Activated naive CD8-positive, alpha-beta T cell (primary cell): ENCODE results near the gene SYNM.
"Not testable (repeated sequence)": the region's sequence is repeated elsewhere in the genome, so short reads cannot be mapped to it uniquely, and the experiment has no call there.

Source experiments
- H3K27ac Mint-ChIP-seq: one replicate; pipeline ENCODE4 v1.8.0; 2021; ENCODE audit warnings: mixed read lengths
- H3K27me3 Mint-ChIP-seq: one replicate; pipeline ENCODE4 v1.8.0; 2021; ENCODE audit warnings: mixed read lengths
- H3K36me3 Mint-ChIP-seq: one replicate; pipeline ENCODE4 v1.8.0; 2021; ENCODE audit warnings: mixed read lengths
- H3K4me1 Mint-ChIP-seq: one replicate; pipeline ENCODE4 v1.8.0; 2021; ENCODE audit warnings: low read depth, mixed read lengths
- H3K4me3 Mint-ChIP-seq: one replicate; pipeline ENCODE4 v1.8.0; 2021; ENCODE audit warnings: mild to moderate bottlenecking, mixed read lengths
- H3K9me3 Mint-ChIP-seq: one replicate; pipeline ENCODE4 v1.8.0; 2021; ENCODE audit warnings: low read depth, mixed read lengths

Gene SYNM

GRCh38 chr15:99110093-99110492, 5.2 kb downstream of the SYNM start:
- H3K9me3 Mint-ChIP-seq, result no peaks in the 10 kb centered on the region
- H3K4me3 Mint-ChIP-seq, result no peak overlapping the region
- H3K4me1 Mint-ChIP-seq, result peaks cover 13% of the 10 kb centered on the region

GRCh38 chr15:99110581-99111320, 5.9 kb downstream of the SYNM start:
- Mint-ChIP-seq H3K27ac (no peak overlapping the region), H3K4me3 (no peak overlapping the region), H3K9me3 (no peaks in the 10 kb centered on the region), H3K27me3 (peaks cover 12% of the 10 kb centered on the region), H3K36me3 (no peaks in the 10 kb centered on the region), H3K4me1 (peaks cover 13% of the 10 kb centered on the region)

More at GRCh38 chr15:99110093-99110492, 5.2 kb downstream of the SYNM start:
- no peak overlapping the region for H3K27ac Mint-ChIP-seq
- H3K27me3 Mint-ChIP-seq, result peaks cover 12% of the 10 kb centered on the region
- H3K36me3 Mint-ChIP-seq, result no peaks in the 10 kb centered on the region

- H3K36me3 Mint-ChIP-seq, H3K9me3 Mint-ChIP-seq, H3K4me3 Mint-ChIP-seq, H3K27ac Mint-ChIP-seq, H3K4me1 Mint-ChIP-seq, H3K27me3 Mint-ChIP-seq: not testable (repeated sequence)
Measured at GRCh38 chr15:99111641-99112040, 6.8 kb downstream of the SYNM start.

- H3K4me3 Mint-ChIP-seq, result no peak overlapping the region
- H3K36me3 Mint-ChIP-seq, result peaks cover 2% of the 10 kb centered on the region
- H3K9me3 Mint-ChIP-seq, result no peaks in the 10 kb centered on the region
- no peaks in the 10 kb centered on the region for H3K27me3 Mint-ChIP-seq
- H3K4me1 Mint-ChIP-seq, result peaks cover 5% of the 10 kb centered on the region
- H3K27ac Mint-ChIP-seq, result no peak overlapping the region
Measured at GRCh38 chr15:99113547-99114271, 8.8 kb downstream of the SYNM start.

- Mint-ChIP-seq H3K9me3 (no peaks in the 10 kb centered on the region), H3K27ac (no peak overlapping the region), H3K4me3 (no peak overlapping the region), H3K4me1 (peaks cover 5% of the 10 kb centered on the region), H3K36me3 (peaks cover 2% of the 10 kb centered on the region), H3K27me3 (no peaks in the 10 kb centered on the region)
Measured at GRCh38 chr15:99114511-99115299, 9.8 kb downstream of the SYNM start.

GRCh38 chr15:99115300-99116215, 10.7 kb downstream of the SYNM start:
- Mint-ChIP-seq H3K27ac (no peak overlapping the region), H3K27me3 (no peaks in the 10 kb centered on the region), H3K36me3 (peaks cover 2% of the 10 kb centered on the region), H3K4me1 (peaks cover 5% of the 10 kb centered on the region), H3K9me3 (no peaks in the 10 kb centered on the region), H3K4me3 (no peak overlapping the region)

GRCh38 chr15:99117111-99117510, 12.2 kb downstream of the SYNM start:
- H3K4me3 Mint-ChIP-seq, result no peak overlapping the region
- H3K27me3 Mint-ChIP-seq, result no peaks in the 10 kb centered on the region
- H3K36me3 Mint-ChIP-seq, result peaks cover 2% of the 10 kb centered on the region
- H3K4me1 Mint-ChIP-seq, result no peaks in the 10 kb centered on the region
- no peak overlapping the region for H3K27ac Mint-ChIP-seq
- no peaks in the 10 kb centered on the region for H3K9me3 Mint-ChIP-seq

- no peaks in the 10 kb centered on the region for H3K27me3 Mint-ChIP-seq
- H3K9me3 Mint-ChIP-seq, result no peaks in the 10 kb centered on the region
- peaks cover 2% of the 10 kb centered on the region for H3K36me3 Mint-ChIP-seq
- no peak overlapping the region for H3K27ac Mint-ChIP-seq
- no peaks in the 10 kb centered on the region for H3K4me1 Mint-ChIP-seq
- H3K4me3 Mint-ChIP-seq, result no peak overlapping the region
Measured at GRCh38 chr15:99117563-99118257, 12.8 kb downstream of the SYNM start.

- Mint-ChIP-seq H3K27ac (no peak overlapping the region), H3K4me1 (no peaks in the 10 kb centered on the region), H3K36me3 (peaks cover 2% of the 10 kb centered on the region), H3K4me3 (no peak overlapping the region), H3K9me3 (no peaks in the 10 kb centered on the region), H3K27me3 (no peaks in the 10 kb centered on the region)
Measured at GRCh38 chr15:99118258-99118632, 13.4 kb downstream of the SYNM start.

- Mint-ChIP-seq H3K9me3 (no peaks in the 10 kb centered on the region), H3K36me3 (peaks cover 2% of the 10 kb centered on the region), H3K27me3 (no peaks in the 10 kb centered on the region), H3K4me3 (no peak overlapping the region), H3K27ac (no peak overlapping the region), H3K4me1 (no peaks in the 10 kb centered on the region)
Measured at GRCh38 chr15:99118801-99119546, 14.1 kb downstream of the SYNM start.

GRCh38 chr15:99120050-99120777, 15.3 kb downstream of the SYNM start:
- Mint-ChIP-seq H3K36me3 (peaks cover 2% of the 10 kb centered on the region), H3K27ac (no peak overlapping the region), H3K4me1 (no peaks in the 10 kb centered on the region), H3K4me3 (no peak overlapping the region), H3K9me3 (no peaks in the 10 kb centered on the region), H3K27me3 (peaks cover 2% of the 10 kb centered on the region)

GRCh38 chr15:99121207-99121606, 16.3 kb downstream of the SYNM start:
- no peaks in the 10 kb centered on the region for H3K9me3 Mint-ChIP-seq
- peaks cover 2% of the 10 kb centered on the region for H3K36me3 Mint-ChIP-seq
- H3K4me1 Mint-ChIP-seq, result no peaks in the 10 kb centered on the region
- H3K4me3 Mint-ChIP-seq, result no peak overlapping the region
- peaks cover 2% of the 10 kb centered on the region for H3K27me3 Mint-ChIP-seq
- no peak overlapping the region for H3K27ac Mint-ChIP-seq
